A375 (cell line): ENCODE results near the gene EDDM3A. TPM values are rescaled to one million over a fixed set of nuclear protein-coding genes. Genes with fewer than 3 reads are reported as not detected.

Experiments used
- total RNA-seq: library from RNA; depleted of rRNA; stranded (reverse); fragments of >200 nt; shearing (Covaris generic); gene quantifications from 2 replicates; pipeline ENCODE4 v1.2.3, GENCODE V29; 2014; rRNA removed

The EDDM3A gene
- total RNA-seq, result not detected in 2 replicates

GRCh38 chr14:20745571-20746358 is at the start of gene EDDM3A:
TSS of gene EDDM3A (plus strand) at chr14:20745887. CDS start at chr14:20747581, 1,694 bp downstream.

Other genes starting within 250 kb of the EDDM3A start
- not detected in 2 replicates for gene RNASE10, start 240.3 kb upstream of the EDDM3A start, total RNA-seq
- gene RNASE9, start 184.8 kb upstream of the EDDM3A start, total RNA-seq, result not detected in 2 replicates
- 0.11 TPM in 1 of 2 replicates, not detected in the other for gene RNASE11, start 157.9 kb upstream of the EDDM3A start, total RNA-seq
- not detected in 2 replicates for gene RNASE12, start 154.5 kb upstream of the EDDM3A start, total RNA-seq
- not detected in 2 replicates for gene OR6S1, start 104.2 kb upstream of the EDDM3A start, total RNA-seq
- gene RNASE4, start 61.3 kb upstream of the EDDM3A start, total RNA-seq, result 0.61 and 0.94 TPM in 2 replicates
- gene ANG, start 57.1 kb upstream of the EDDM3A start, total RNA-seq, result 0.72 and 1.1 TPM in 2 replicates
- not detected in 2 replicates for gene EDDM3B, start 22.5 kb downstream of the EDDM3A start, total RNA-seq
- gene RNASE6, start 35.4 kb downstream of the EDDM3A start, total RNA-seq, result not detected in 2 replicates
- gene RNASE1, start 57.0 kb downstream of the EDDM3A start, total RNA-seq, result not detected in 2 replicates
- not detected in 2 replicates for gene RNASE3, start 145.5 kb downstream of the EDDM3A start, total RNA-seq
- not detected in 2 replicates for gene RNASE2, start 209.6 kb downstream of the EDDM3A start, total RNA-seq
- 77.0 and 88.5 TPM in 2 replicates for gene METTL17, start 244.1 kb downstream of the EDDM3A start, total RNA-seq